ENCODE results near the gene TUBB6. TPM values are rescaled to one million over a fixed set of nuclear protein-coding genes. Genes with fewer than 3 reads are reported as not detected.

The TUBB6 gene
- total and polyA plus RNA-seq, 2 experiments from 2014 or later: 148 to 329 TPM

DNA sequence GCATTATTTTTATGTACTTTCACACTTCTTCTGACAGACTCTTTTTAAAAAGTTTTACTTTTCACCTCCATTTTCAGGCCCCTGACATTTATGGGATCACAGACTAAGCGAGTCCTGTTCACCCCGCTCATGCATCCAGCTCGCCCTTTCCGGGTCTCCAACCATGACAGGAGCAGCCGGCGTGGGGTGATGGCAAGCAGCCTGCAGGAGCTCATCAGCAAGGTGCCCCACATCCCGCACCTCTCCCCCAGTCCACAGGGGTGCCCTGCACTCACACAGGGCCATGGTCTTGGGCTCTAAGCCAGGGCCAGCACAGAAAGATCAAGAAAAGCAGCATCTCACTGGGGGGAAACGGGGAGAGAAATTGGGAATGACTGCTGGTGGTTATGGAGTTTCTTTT, 45.3 kb upstream of the TUBB6 start (continued):
- TF ChIP-seq NANOG (IDR thresholded peaks at IDR 0.05; ENCODE audit: borderline replicate concordance) (no peak), POLR2AphosphoS5 (IDR thresholded peaks at IDR 0.05; ENCODE audit: low read depth) (no peak), CREB1 (CRISPR knock-in tag; IDR thresholded peaks at IDR 0.05; ENCODE audit: low read depth) (no peak), ZNF114 (CRISPR knock-in tag; IDR thresholded peaks at IDR 0.05) (no peak), JUNB (IDR thresholded peaks at IDR 0.05; ENCODE audit: unreplicated experiment) (no peak), EZH2 (IDR thresholded peaks at IDR 0.05; ENCODE audit: low read depth, unreplicated experiment) (no peak)
- TF ChIP-seq, protein P1, sequence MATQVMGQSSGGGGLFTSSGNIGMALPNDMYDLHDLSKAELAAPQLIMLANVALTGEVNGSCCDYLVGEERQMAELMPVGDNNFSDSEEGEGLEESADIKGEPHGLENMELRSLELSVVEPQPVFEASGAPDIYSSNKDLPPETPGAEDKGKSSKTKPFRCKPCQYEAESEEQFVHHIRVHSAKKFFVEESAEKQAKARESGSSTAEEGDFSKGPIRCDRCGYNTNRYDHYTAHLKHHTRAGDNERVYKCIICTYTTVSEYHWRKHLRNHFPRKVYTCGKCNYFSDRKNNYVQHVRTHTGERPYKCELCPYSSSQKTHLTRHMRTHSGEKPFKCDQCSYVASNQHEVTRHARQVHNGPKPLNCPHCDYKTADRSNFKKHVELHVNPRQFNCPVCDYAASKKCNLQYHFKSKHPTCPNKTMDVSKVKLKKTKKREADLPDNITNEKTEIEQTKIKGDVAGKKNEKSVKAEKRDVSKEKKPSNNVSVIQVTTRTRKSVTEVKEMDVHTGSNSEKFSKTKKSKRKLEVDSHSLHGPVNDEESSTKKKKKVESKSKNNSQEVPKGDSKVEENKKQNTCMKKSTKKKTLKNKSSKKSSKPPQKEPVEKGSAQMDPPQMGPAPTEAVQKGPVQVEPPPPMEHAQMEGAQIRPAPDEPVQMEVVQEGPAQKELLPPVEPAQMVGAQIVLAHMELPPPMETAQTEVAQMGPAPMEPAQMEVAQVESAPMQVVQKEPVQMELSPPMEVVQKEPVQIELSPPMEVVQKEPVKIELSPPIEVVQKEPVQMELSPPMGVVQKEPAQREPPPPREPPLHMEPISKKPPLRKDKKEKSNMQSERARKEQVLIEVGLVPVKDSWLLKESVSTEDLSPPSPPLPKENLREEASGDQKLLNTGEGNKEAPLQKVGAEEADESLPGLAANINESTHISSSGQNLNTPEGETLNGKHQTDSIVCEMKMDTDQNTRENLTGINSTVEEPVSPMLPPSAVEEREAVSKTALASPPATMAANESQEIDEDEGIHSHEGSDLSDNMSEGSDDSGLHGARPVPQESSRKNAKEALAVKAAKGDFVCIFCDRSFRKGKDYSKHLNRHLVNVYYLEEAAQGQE (IDR thresholded peaks at IDR 0.05; ENCODE audit: unreplicated experiment): no peak
- TF ChIP-seq, protein P2, sequence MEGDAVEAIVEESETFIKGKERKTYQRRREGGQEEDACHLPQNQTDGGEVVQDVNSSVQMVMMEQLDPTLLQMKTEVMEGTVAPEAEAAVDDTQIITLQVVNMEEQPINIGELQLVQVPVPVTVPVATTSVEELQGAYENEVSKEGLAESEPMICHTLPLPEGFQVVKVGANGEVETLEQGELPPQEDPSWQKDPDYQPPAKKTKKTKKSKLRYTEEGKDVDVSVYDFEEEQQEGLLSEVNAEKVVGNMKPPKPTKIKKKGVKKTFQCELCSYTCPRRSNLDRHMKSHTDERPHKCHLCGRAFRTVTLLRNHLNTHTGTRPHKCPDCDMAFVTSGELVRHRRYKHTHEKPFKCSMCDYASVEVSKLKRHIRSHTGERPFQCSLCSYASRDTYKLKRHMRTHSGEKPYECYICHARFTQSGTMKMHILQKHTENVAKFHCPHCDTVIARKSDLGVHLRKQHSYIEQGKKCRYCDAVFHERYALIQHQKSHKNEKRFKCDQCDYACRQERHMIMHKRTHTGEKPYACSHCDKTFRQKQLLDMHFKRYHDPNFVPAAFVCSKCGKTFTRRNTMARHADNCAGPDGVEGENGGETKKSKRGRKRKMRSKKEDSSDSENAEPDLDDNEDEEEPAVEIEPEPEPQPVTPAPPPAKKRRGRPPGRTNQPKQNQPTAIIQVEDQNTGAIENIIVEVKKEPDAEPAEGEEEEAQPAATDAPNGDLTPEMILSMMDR (conservative IDR thresholded peaks at IDR 0.05; ENCODE audit: low read depth in 2 of 2): no peak

DNA sequence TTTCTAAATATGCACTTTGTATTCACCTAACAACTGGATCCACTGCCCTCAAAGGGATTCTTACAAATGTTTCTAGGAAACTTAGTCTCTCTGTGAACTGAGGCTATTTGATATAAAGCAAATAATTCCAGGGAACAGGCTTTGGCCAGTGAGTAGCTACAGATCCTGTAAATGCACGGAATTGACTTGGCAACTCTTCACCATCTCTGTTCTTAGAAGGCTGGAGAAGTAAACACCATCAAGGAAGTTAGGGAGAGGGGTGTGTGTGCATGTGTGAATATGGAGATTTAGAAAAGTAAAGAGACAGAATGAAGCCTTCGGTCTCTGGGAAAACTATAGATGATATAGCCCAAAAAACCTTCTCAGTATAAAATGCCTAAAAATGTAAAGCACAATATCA, 43.2 kb upstream of the TUBB6 start:
- Histone ChIP-seq H3K4me2 (no peak overlapping the region), H3K79me2 (replicated peaks; ENCODE audit: insufficient read depth) (no peaks in the 10 kb centered on the region), H3K9me2 (ENCODE audit: insufficient read depth) (no peaks in the 10 kb centered on the region), H4K20me1 (replicated peaks; ENCODE audit: insufficient read depth) (no peaks in the 10 kb centered on the region), H3F3A (replicated peaks; ENCODE audit: low read depth) (no peaks in the 10 kb centered on the region), H3K27ac (ENCODE audit: low read depth) (no peak overlapping the region), H3K4me1 (ENCODE audit: insufficient read depth) (no peaks in the 10 kb centered on the region), H3K27me3 (ENCODE audit: insufficient read depth) (no peaks in the 10 kb centered on the region), H3K36me3 (ENCODE audit: insufficient read depth) (no peaks in the 10 kb centered on the region), H3K4me3 (no peak overlapping the region), H2AFZ (no peak overlapping the region)
- no peak for DNase-seq (ENCODE audit: low spot score)
- no peak for ATAC-seq
- H3K27me3 Mint-ChIP-seq (ENCODE audit: insufficient read depth, low read depth, poor library complexity): peaks cover 5% of the 10 kb centered on the region
- no peaks in the 10 kb centered on the region for H3K4me1 Mint-ChIP-seq
- TF ChIP-seq POLR2AphosphoS5 (IDR thresholded peaks at IDR 0.05; ENCODE audit: low read depth): no peak
- TF ChIP-seq EZH2 (IDR thresholded peaks at IDR 0.05; ENCODE audit: low read depth, unreplicated experiment): no peak
- TF ChIP-seq ZNF114 (CRISPR knock-in tag; IDR thresholded peaks at IDR 0.05): no peak
- TF ChIP-seq NANOG (IDR thresholded peaks at IDR 0.05; ENCODE audit: borderline replicate concordance): no peak
- TF ChIP-seq, protein P1 (IDR thresholded peaks at IDR 0.05; ENCODE audit: unreplicated experiment): no peak
- TF ChIP-seq STAT1 (IDR thresholded peaks at IDR 0.05; ENCODE audit: unreplicated experiment): no peak
- TF ChIP-seq CREB1 (CRISPR knock-in tag; IDR thresholded peaks at IDR 0.05; ENCODE audit: low read depth): no peak
- TF ChIP-seq ZNF331 (CRISPR knock-in tag; IDR thresholded peaks at IDR 0.05; ENCODE audit: low read depth): no peak
- TF ChIP-seq, protein P3, sequence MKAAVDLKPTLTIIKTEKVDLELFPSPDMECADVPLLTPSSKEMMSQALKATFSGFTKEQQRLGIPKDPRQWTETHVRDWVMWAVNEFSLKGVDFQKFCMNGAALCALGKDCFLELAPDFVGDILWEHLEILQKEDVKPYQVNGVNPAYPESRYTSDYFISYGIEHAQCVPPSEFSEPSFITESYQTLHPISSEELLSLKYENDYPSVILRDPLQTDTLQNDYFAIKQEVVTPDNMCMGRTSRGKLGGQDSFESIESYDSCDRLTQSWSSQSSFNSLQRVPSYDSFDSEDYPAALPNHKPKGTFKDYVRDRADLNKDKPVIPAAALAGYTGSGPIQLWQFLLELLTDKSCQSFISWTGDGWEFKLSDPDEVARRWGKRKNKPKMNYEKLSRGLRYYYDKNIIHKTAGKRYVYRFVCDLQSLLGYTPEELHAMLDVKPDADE (IDR thresholded peaks at IDR 0.05): no peak
- no peak overlapping the region for H3K27ac Mint-ChIP-seq
- no peaks in the 10 kb centered on the region for H3K36me3 Mint-ChIP-seq (ENCODE audit: low read depth)
- H3K4me3 Mint-ChIP-seq: no peak overlapping the region
- no peaks in the 10 kb centered on the region for H3K9me3 Mint-ChIP-seq
